Measurements from ENCODE around the gene TACR1.
"Not testable (repeated sequence)": the region's sequence is repeated elsewhere in the genome, so short reads cannot be mapped to it uniquely, and the experiment has no call there.

Gene TACR1

DNA sequence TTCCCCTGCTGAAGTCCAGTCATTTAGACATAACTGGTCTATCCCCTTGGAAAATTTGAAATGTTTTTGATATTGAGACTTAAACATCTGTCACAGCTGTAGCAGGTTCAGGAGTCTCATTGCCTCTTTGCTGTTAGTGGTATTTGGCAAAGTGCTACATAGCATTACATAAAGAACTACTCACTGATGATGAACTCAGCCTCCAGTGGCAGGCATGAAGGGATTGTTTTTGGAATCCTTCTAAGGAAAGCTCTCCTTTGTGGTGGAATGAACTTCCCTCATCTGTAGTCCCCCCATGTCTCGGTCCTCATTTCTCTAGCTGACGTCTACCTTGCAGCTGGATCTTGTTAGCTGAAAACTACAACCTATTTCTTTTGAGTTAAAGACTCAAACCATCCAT lies 111.6 kb downstream of the TACR1 start:
- DNase-seq (ENCODE audit: low spot score), result no peak

DNA sequence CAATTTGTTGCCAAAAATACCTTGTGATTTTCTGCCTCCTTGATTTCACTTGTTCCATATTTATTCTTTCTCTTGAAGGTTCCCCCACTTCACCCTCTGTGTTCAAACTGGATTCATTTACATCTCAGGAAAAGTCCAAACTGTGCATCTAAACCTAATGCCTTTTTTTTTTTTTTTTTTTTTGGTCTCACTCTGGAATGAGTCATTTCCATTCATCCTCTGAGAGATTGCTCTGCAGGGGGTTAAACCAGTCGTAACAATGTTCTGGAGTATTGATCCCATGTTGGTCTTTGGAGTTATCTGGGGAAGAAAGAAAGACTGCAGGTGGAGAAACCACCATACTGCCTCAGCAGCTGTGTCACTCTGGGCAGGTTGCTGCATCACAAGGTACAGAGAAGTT lies 119.7 kb downstream of the TACR1 start:
- no peak for DNase-seq (ENCODE audit: low spot score)

DNA sequence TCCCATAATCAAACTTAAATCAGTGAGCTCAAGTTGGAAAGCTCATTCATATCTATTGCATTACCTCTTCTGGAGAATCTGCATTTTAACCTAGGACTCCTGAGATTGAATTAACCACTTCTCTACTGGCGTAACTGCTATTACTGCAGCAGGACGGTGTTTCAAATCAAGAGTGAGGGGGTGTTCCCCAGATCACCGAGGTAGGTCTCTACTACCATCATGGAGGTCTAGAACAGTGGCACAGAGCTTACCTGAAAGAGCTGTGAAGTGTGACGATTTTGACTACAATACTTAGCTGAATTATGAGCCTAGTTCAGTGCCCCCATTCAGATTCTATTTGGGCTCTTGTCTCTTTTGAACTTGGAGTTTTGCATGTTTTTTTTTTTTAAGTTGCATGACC lies 121.4 kb downstream of the TACR1 start:
- DNase-seq (ENCODE audit: low spot score), result no peak

DNA sequence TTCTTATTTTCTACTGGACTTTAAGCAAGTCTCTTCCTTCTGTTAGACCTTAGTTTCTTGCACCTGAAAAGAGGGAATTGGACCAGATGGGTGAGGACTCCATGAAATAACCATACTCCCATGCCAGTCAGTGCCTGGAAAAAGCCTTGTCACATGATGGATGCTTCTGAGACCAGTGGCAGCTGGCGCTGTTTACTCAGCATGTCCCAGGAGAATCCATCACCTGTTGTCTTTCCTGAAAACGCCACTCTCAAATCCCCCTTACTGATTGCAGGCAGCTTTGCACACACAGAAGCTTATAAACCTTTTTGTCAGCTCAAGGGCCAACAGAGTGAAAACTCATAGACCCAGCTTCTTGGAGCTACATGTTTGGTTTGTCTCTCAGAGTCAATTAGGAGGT lies 123.2 kb downstream of the TACR1 start:
- DNase-seq (ENCODE audit: low spot score), result no peak

DNA sequence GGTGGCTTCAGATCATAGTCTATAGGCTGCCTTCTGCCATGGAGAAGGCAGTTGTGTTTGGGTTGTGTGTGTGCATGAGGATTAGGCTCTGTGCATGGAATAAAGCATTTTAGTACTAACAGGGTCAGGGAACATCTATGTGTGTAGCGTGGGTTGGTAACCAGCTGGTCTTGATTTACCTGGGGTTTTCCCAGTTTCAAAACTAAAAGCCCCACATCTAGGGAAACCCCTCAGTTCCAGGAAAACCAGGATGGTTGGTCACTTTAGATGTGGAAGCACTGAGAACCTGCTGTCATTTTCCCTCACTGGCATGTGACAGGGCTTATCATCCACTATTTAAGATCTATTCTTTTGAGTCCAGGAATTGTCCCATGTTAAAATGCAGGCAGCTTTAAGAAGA lies 124.6 kb downstream of the TACR1 start:
- DNase-seq (ENCODE audit: low spot score), result no peak

DNA sequence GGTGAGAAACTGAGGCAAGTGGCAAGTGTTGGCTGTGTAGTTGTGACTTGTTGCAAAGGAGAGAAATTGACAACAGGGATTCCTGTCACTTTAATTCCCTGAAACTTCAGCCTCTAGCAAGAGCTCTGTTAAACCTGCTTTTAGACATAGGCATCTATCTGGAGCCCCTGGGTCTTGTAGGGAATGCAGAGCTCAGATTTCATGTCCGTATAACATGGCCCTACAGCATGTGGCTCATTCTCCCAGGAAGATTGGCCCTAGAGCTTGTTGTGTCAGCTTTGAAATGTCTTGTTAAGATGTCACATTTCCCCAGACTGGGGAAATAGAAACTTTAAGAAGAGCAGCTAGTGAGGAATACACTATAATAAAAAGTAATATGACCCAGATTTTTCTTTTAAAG lies 125.1 kb downstream of the TACR1 start:
- DNase-seq (ENCODE audit: low spot score), result no peak

DNA sequence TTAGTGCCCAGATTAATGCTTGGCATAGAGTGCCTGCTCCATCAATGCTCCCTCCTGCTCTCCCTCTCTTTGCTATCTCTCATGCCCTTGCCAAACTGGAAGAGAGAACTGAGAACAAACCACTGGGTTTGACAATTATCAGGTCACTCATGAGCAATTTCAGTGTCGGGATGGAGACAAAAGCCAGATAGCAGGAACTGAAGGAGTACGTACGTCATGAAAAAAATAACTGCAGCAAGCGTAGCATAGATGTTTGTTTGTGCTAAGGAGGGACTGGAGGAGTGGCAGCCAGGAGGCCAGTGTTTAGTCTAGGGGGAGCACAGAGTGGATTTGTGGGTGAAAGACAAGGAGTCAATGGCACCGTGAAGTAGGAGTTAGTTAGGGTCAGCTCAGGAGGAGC lies 127.6 kb downstream of the TACR1 start:
- DNase-seq (ENCODE audit: low spot score), result no peak

DNA sequence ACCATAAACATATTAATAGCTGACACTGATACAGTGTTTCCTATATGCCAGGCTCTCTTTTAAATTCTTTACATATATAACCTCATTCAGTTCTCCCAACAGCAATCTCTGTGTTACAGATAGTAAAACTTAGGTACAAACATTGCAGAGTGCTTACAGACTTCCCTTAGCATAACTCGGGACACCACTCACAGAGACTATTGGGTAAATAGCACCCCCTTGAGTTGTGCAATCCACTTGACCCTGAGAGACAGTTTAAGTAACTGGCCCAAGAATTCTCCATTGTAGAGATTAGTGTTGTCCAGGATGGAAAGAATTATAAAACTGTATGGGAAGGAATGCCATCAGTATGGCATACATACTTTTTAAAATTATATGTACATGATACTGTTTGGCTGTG lies 130.8 kb downstream of the TACR1 start:
- no peak for DNase-seq (ENCODE audit: low spot score)

DNA sequence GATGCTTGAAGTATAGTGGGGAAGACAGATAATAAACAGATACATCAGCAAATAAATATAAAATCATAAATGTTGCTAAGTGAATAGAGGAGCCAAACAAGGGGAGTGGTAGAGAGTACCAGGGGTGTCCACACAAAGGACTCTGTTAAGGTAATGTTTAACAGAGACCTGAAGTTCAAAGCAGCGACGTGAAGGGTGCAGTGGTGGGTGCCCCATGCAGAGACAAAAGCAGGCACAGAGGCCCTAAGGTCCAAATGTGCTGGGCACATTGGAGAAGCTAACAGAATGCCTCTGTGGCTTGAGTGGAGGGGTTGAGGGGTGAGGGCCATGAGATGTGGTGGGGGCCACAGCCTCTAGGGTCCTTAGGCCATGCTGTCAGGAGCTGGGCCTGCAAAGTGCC lies 131.8 kb downstream of the TACR1 start:
- no peak for DNase-seq (ENCODE audit: low spot score)

DNA sequence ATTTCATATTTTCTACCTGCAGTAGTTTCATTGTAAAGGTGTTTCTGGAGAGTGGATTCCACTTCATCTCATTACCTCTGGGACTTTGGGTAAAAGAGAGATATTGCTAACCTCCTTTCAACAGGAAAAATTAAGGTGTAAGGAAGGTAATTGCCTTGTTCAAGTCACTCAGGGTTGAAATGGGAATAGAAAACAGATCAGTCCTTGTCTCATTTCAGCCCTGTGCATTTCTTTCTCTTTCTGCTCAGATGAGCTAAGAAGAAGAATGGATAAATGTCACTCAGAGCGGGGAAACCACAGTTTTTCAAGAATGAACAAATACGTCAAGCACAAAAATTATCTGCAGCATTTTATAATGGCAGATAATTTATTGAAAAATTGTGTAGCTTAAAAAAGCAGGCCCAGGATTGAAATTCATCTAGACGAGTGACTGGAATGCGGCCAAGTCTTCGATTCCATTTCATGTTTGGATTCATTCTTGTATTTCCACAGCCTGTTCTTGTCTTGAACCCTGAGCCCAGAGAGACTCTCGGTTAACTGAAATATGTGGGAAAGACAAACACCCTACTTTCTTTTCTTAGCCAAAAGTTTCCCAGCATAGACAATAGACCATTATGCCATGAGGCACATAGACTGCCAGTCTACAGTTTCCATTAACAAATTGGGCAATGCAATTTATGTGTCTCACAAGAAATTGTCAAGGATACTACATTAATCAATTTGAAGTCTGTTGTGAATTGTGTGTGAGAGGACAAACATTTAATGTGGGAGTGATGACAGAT lies 133.0 kb downstream of the TACR1 start:
- DNase-seq (ENCODE audit: low spot score), result no peak

DNA sequence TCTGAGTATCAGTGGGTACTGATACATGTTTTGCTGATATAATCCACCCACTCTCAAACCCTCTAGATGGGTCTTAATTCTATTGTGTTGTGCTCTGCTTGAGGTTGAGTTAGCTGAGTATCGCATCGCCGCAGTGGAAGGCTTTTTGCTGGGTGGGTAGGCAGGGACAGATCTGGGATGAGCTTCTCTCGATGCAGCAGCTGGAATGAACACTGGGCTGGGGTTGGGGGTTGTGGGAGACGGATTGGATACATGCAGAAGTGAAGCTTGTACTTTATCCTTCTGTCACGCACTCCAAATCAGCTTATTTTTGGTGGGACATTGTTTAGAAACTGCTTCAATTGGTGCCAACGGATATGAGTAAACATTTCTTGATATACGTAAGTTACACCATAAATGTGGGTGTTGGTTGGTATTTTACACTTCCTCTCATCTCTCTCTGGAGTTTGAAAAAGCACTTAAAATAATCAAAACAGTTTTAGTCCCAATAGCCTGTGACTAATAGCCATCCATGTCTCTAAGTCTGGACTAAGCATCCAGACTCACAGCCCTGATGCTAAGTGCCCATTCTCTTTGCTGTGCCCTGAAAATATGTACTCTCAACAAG lies 133.8 kb downstream of the TACR1 start:
- DNase-seq (ENCODE audit: low spot score), result no peak

DNA sequence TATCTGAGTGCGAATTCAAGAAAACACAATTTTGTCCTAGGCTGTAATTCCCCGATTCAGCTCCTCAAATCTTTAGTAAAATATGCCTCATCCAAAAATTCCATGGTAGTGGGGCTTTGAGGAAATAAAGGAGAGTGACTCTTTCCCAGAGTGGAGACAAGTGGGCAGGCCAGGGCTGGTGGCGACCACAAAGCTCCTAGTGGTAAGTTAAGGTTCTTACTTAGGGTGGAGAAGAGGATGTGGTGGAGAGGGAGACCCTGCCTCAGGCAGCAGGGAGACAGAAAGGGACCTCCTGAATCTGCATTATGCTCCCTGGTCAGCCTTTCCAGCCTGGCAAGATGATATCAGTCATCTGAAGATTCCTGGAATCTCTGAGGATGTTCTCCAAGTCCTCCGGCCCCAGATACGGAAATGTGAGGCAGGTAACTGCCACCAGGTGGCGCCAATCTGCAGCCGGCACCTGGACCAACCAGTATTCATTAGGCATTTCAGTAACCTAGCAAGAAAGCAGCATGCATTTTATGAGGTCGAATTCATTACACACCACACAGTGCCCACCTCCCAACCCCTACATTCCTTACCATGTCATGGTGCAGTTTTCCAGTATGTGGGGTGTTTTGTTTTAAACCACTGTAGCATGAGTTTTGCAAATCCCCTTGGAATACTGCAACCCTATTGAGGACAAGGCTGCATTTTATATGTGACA lies 134.5 kb downstream of the TACR1 start:
- DNase-seq (ENCODE audit: low spot score), result no peak

DNA sequence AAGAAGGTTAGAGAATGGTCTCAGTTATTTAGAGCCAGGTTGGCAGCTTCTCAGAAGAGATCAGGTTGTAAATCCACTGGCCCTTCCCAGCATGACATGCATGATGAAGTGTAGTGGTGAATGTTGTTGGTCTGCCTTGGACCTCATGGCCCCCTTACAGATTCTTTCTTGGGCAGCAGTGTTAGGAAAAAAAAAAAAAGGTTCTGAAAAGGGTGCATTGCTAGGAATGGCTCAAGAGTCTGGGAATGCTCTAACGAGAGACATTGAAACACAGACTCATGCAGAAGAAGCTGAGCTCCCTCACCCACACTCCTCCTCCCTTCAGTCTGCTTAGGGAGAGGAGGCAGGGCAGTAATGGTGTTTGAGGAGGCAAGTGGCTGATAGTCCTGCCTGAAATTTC lies 135.4 kb downstream of the TACR1 start:
- DNase-seq (ENCODE audit: low spot score), result no peak

DNA sequence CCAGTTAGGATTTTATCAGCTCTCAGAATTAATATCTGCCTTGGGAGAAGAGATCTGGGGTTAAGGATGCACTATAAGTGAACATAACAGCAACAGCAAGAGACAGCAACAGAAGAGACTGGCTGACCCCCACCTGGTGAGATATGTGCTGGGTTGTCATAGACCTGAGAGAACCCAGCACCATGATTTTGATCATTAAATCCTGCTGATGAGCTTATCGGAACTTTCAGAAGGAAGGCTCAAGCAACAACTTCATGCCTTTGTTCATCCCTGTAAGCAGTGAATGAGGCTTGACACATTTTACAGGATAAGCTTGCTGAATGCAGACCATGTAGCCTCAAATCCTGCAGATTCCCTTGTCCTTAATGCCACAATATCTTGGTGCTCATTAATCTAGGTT lies 140.9 kb downstream of the TACR1 start:
- DNase-seq (ENCODE audit: low spot score), result no peak

DNA sequence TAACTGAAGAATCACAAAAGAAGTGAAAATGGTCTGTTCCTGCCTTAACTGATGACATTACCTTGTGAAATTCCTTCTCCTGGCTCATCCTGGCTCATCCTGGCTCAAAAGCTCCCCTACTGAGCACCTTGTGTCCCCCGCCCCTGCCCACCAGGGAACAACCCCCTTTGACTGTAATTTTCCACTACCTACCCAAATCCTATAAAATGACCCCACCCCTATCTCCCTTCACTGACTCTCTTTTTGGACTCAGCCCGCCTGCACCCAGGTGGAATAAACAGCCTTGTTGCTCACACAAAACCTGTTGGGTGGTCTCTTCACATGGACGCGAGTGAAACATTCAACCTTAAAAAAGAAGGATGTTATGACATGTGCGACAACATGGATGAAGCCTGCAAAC lies 142.2 kb downstream of the TACR1 start:
- DNase-seq (ENCODE audit: low spot score), result not testable (repeated sequence)

DNA sequence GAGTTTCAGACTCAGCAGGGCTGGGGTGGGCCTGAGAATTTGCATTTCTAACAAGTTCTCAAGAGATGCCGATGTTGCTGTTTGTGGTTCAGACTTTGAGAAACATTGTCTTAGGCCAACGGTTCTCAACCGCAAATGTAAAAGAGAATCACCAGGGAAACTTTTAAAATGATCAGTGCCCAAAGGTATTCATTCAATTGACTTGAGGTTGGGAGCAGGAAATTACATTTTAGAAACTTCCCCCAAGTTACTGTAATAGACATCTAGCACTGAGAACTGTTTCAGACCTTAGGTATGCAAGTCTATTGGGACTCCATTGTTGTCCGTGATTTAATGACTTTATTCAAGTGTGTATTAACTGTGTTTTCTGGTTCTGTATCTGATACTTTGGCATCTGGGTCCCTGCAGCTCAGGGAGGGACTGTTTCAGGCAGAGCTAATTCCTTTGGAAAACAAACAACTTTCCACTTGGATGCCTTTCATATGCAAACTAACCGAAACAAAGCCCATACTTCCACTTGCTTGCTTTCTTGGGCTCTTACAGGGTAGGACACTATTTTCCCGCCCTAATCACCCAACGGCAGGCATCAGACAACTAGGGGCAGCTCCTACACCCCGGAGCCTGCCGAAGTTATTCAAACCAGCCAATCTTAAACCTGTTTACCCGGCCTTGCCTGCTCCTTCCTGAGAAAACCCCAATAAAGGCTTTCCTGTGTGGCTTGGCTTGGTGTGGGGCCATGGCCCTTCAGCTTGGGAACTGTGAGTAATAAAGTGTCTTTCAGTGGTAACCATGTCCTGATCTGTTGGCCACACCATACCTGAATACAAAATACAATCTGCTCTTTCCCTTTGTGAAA lies 143.3 kb downstream of the TACR1 start:
- no peak for DNase-seq (ENCODE audit: low spot score)

DNA sequence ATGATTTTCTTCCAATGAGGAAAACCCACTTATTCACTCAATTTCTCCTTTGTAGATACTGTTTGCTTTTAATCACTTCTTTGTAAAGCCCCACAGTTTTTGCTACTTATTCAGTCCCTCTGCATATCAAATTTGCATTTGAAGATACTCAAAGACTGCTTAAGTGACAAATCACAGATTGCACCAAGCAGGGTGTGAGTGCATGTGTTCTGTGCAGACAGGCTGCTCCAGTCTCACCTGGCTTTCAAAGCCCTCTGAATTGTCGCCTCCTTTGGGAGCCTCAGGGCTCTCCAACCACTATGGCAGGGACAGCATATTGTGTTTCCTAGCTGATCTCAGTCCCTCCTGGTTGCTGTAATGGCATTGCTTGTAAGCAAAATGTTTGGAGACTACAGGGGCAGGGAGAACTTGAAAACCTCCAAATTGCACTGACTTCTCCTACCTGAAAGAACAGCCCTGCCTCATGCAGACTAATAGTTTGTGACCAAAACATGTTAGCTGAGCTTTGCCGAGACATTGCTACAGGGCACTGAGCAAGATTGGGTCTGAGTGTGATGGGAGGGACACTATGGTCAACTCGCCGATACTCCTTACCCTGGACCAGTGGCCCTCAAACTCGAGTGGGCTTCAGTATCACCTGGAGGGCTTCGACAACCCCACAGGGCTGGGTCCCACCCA lies 144.0 kb downstream of the TACR1 start:
- no peak for DNase-seq (ENCODE audit: low spot score)

DNA sequence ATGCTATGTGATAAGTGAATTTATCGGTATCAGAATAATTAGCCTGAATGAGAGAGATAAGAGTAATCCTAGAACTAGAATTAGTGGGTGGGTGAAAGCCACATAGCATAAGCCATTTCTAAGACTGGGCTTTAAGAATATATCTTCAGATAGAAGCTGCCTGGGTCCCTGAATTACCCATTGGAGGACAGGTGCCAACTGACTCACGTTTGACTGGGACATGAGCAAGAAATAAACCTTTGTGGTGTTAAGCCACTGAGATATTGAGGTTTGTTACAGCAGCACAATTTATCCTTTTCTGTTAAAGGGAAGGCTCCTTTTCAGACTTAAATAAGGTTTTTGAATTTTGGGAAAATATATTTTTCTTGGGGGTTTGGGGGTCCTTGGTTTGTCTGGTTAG lies 145.0 kb downstream of the TACR1 start:
- DNase-seq (ENCODE audit: low spot score), result no peak

DNA sequence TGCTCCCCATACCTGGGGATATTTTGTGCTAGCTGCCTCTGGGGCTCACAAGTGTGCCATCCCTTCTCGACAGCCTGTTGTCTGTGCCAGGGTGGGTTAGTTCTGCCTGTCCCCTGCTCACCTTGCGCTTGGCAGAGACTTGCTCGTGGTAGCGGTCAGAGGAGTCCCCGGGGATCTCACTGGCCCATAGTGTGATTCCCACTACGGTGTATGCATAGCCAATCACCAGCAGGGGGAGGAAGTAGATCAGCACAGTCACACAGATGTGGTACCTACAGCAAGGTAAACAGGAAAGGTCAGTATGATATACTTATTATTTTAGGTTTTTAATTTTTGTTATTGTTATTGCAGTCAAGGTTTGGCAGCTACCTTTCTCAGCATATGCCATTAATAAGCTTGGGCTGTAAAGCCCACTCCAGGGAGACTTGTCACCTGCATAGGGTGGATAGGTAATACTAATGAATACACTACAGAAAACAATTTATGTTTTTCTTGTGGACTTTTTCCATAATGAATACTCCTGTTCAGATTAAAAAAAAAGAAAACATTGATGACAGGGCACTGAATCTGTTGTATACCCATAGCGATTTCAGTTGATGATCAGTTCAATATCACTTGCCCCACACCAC lies 145.7 kb downstream of the TACR1 start:
- no peak for DNase-seq (ENCODE audit: low spot score)

DNA sequence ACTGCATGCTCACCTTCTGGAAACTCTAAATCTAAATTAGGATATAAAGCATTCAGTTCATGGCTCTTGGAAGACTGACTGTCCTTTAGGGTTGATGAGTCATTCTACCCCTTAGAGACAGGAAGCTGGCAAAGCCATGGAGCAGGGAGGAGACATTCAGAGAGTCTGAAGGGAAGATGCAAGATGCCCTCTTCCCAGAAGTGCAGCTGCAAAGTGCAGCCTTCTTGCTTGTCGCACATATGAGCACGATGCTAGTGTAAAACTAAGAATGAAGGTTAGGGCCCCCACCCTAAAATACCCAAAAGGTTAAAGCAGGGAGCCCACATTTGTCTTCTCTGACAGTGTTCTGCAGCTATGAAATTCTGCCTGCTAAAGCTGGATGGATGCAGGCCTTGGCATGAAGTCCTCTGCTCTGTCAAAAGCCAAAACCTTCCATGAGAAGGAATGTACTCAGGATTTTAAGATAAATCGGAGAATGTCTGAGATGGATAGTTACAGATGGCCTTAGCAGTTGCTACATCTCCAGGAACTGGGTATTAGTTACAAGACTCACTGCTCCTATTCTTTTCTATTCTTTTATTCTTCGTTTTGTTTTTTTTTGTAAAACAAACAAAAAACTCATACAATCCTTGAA lies 151.2 kb downstream of the TACR1 start:
- no peak for DNase-seq (ENCODE audit: low spot score)

Measured in left forelimb (tissue), 1 donor.